ENCODE data around the gene ARMH3. TPM values are rescaled to one million over a fixed set of nuclear protein-coding genes. Genes with fewer than 3 reads are reported as not detected.
"Not testable (repeated sequence)": the region's sequence is repeated elsewhere in the genome, so short reads cannot be mapped to it uniquely, and the experiment has no call there.

The ARMH3 gene
- total RNA-seq, 3 donors from 2014 or later: 18.4 to 27.4 (median 22.4) TPM

DNA sequence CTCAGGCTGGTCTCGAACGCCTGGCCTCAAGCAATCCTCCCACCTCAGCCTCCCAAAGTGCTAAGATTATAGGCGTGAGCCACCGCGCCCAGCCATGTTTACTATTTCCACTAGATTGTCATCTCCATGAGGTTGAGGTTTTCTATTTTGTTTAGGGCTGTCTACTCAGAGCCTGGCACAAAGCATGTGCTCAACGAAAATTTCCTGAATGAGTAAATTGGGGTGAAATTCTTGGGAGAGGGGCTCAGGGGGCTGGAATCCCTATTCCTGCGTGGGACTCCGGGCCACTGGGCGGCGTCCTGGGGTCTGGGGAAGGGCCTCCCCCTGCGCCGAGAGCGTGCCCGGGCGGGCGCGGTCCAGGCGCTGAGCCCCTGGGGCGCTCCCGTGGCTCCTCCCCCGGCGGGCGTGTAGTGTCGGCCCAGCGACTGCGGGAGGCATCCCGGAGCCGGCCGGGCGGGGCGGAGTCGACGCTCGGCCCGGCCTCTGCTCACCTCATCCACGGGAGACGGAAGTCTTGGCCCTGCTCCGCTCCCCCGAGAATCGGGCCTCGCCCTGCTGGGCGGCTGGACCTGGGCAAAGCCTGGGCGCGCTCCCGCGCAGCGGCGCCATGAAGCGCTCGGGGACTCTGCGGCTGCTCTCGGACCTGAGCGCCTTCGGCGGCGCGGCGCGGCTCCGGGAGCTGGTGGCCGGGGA, 9.0 kb upstream of the ARMH3 start, which contains the start of gene HPS6:
Gene HPS6 (plus strand): TSS at position 482 of the 693 bp plus-strand sequence. CDS start 126 bp downstream, at position 608.
- intact Hi-C loops (cut with DNase I; ENCODE audit: low total_unique reads): loop anchor here (5.0 kb wide), 1 partner anchor 1422 kb away; no protein-coding TSS in a partner anchor
- peak within 1 kb of the TSS; percentile 73 to 100 (median 91) for H3K4me3 ChIP-seq

DNA sequence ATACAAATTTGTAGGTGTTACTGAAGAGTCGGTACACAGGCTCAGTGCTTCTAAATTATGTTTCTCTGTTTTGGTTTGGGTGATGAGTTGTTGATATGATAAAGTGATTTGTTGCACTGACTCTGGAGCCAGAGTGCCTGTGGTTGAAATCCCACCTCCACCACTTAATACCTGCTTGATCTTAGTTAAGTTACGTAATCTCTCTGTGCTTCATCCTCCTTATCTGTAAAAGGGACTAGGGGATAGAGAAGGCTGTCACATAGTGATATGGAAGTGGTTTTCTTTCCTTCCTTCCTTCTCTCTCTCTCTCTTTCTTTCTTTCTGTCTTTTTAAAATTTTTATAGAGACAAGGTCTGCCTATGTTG, 8.5 kb upstream of the ARMH3 start:
- DNase-seq (ENCODE audit: low spot score in 2 of 2): no peak
- H3K4me3 ChIP-seq: peak overlapping the region; percentile 73 to 100 (median 91)
- intact Hi-C loops (cut with DNase I; ENCODE audit: low total_unique reads): loop anchor here (5.0 kb wide), 1 partner anchor 1423 kb away; no protein-coding TSS in a partner anchor
- H3K9me3 ChIP-seq: no peaks in the 10 kb centered on the region
- TF ChIP-seq POLR2AphosphoS5 (IDR thresholded peaks at IDR 0.05): no peak
- TF ChIP-seq, protein P1, sequence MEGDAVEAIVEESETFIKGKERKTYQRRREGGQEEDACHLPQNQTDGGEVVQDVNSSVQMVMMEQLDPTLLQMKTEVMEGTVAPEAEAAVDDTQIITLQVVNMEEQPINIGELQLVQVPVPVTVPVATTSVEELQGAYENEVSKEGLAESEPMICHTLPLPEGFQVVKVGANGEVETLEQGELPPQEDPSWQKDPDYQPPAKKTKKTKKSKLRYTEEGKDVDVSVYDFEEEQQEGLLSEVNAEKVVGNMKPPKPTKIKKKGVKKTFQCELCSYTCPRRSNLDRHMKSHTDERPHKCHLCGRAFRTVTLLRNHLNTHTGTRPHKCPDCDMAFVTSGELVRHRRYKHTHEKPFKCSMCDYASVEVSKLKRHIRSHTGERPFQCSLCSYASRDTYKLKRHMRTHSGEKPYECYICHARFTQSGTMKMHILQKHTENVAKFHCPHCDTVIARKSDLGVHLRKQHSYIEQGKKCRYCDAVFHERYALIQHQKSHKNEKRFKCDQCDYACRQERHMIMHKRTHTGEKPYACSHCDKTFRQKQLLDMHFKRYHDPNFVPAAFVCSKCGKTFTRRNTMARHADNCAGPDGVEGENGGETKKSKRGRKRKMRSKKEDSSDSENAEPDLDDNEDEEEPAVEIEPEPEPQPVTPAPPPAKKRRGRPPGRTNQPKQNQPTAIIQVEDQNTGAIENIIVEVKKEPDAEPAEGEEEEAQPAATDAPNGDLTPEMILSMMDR (IDR thresholded peaks at IDR 0.05): no peak
- no peak for TF ChIP-seq POLR2A (IDR thresholded peaks at IDR 0.05)
- H3K4me1 ChIP-seq: peaks cover 0 to 13% of the 10 kb centered on the region in 2 donors
- no peaks in the 10 kb centered on the region for H3K36me3 ChIP-seq
- H3K27me3 ChIP-seq: no peaks in the 10 kb centered on the region
- peak overlapping the region; percentile 90 to 97 for H3K27ac ChIP-seq

More for the DNA sequence above, 9.0 kb upstream of the ARMH3 start, which contains the start of gene HPS6:
- no peaks in the 10 kb centered on the region for H3K27me3 ChIP-seq
- no peaks in the 10 kb centered on the region for H3K36me3 ChIP-seq
- TF ChIP-seq, protein P1 (IDR thresholded peaks at IDR 0.05): no peak
- peak in 2 of 3 donors; percentile 51 to 55 for TF ChIP-seq POLR2AphosphoS5 (IDR thresholded peaks at IDR 0.05)
- TF ChIP-seq POLR2A (IDR thresholded peaks at IDR 0.05): peak; percentile 26
- H3K4me1 ChIP-seq: peaks cover 0 to 13% of the 10 kb centered on the region in 2 donors
- peak; percentile 74 to 89 for DNase-seq (ENCODE audit: low spot score in 2 of 2)
- H3K27ac ChIP-seq: peak within 1 kb of the TSS; percentile 90 to 97
- H3K9me3 ChIP-seq: no peaks in the 10 kb centered on the region

DNA sequence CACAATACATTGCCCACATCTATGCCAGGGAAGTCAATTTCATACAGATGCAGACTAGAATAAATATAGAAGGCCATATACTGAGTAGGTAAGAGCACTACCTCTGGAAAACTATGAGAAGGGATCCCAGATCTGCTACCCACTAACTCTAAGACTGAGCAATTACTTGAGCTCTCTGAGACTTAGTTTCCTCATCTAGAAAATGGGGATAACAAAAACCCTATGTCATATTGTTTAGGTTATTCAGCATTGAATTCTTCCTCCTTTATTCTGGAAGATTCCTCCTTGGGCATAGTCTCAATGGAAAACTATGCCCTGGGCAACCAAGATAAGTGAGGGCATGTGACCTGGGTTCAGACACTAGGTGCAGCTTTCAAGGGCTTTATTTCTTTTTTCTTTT, 4.0 kb upstream of the ARMH3 start:
- no peak overlapping the region for H3K27ac ChIP-seq
- H3K27me3 ChIP-seq: no peaks in the 10 kb centered on the region
- intact Hi-C loops (cut with DNase I; ENCODE audit: low total_unique reads): loop anchor here (5.0 kb wide), 1 partner anchor 1427 kb away; no protein-coding TSS in a partner anchor
- DNase-seq (ENCODE audit: low spot score in 2 of 2): no peak
- no peaks in the 10 kb centered on the region for H3K4me1 ChIP-seq
- no peaks in the 10 kb centered on the region for H3K36me3 ChIP-seq
- no peak overlapping the region for H3K4me3 ChIP-seq
- no peaks in the 10 kb centered on the region for H3K9me3 ChIP-seq
- TF ChIP-seq POLR2A (IDR thresholded peaks at IDR 0.05) (no peak), POLR2AphosphoS5 (IDR thresholded peaks at IDR 0.05) (no peak)
- TF ChIP-seq, protein P1 (IDR thresholded peaks at IDR 0.05): no peak

DNA sequence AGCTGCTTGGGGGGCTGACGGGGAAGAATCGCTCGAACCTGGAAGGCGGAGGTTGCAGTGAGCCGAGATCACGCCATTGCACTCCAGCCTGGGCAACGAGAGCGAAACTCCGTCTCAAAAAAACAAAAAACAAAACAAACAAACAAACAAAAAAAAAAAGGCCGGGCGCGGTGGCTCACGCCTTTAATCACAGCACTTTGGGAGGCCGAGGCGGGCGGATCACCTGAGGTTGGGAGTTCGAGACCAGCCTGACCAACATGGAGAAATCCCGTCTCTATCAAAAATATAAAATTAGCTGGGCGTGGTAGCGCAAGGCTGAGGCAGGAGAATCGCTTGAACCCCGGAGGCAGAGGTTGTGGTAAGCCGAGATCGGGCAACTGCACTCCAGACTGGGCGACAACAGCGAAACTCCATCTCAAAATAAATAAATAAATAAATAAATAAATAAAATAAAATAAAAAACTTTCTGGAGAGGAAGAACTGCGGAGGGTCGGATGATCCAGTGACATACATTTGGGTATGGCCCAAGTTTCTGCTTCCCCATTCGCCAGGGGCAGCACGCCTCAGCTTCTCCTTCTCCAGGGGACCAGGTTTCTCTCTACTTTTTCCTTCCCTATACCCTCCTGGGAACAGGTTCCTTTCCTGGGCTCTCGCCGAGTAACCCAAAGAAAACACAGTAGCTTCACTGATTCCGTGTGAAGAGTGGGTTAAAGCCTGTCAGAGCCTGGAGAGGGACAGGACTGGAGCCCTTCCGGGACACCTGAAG, 909 bp downstream of the ARMH3 start:
- H3K36me3 ChIP-seq; H3K4me1 ChIP-seq; H3K27me3 ChIP-seq; H3K9me3 ChIP-seq; intact Hi-C loops (cut with DNase I; ENCODE audit: low total_unique reads); DNase-seq (ENCODE audit: low spot score in 2 of 2): not testable (repeated sequence)
- Histone ChIP-seq H3K27ac (peak overlapping the region; percentile 90 to 97), H3K4me3 (peak overlapping the region; percentile 67 to 92 (median 75))

DNA sequence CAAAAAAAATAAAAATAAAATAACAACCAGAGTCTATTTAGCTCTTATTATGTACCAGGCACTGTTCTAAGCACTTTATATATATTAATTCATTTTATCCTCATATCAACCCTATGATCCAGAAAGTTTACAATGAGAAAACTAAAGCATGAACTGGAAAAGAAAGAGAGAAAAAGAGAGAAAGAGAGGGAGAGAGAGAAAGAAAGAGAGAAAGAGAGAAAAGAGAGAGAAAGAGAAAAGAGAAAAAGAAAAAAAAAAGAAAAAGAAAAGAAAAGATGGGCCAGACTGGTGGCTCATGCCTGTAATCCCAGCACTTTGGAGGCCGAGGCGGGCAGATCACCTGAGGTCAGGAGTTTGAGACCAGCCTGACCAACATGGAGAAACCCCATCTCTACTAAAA, 9.9 kb downstream of the ARMH3 start:
- no peak overlapping the region for H3K4me3 ChIP-seq
- intact Hi-C loops (cut with DNase I; ENCODE audit: low total_unique reads): loop anchor here (5.0 kb wide), 1 partner anchor 589 kb away; no protein-coding TSS in a partner anchor
- DNase-seq (ENCODE audit: low spot score in 2 of 2): no peak
- no peaks in the 10 kb centered on the region for H3K27me3 ChIP-seq
- no peaks in the 10 kb centered on the region for H3K9me3 ChIP-seq
- no peaks in the 10 kb centered on the region for H3K36me3 ChIP-seq
- TF ChIP-seq POLR2A (IDR thresholded peaks at IDR 0.05): no peak
- TF ChIP-seq POLR2AphosphoS5 (IDR thresholded peaks at IDR 0.05): no peak
- TF ChIP-seq, protein P1 (IDR thresholded peaks at IDR 0.05): no peak
- no peak overlapping the region for H3K27ac ChIP-seq
- H3K4me1 ChIP-seq: no peaks in the 10 kb centered on the region

All from breast epithelium (tissue), 4 donors.